IPS-18a (cell line): ENCODE measurements around the gene PTPRE.

Source experiments
- H3K27ac ChIP-seq: one replicate; pipeline ENCODE4 v1.5.1; 2013; ENCODE audit warnings: low read length
- H3K27me3 ChIP-seq: one replicate; pipeline ENCODE4 v1.6.1; 2013; ENCODE audit warnings: mild to moderate bottlenecking, low read length; ENCODE audit not compliant: control insufficient read depth, insufficient read depth
- H3K36me3 ChIP-seq: one replicate; pipeline ENCODE4 v1.6.1; 2013; ENCODE audit warnings: low read depth, low read length; ENCODE audit not compliant: control insufficient read depth
- H3K4me1 ChIP-seq: one replicate; pipeline ENCODE4 v1.6.1; 2013; ENCODE audit warnings: low read depth, low read length; ENCODE audit not compliant: control insufficient read depth
- H3K4me3 ChIP-seq: one replicate; pipeline ENCODE4 v1.5.1; 2013; ENCODE audit warnings: low read length
- H3K9ac ChIP-seq: one replicate; pipeline ENCODE4 v1.6.1; 2013; ENCODE audit warnings: mild to moderate bottlenecking, low read length, moderate library complexity
- H3K9me3 ChIP-seq: one replicate; pipeline ENCODE4 v1.6.1; 2013; ENCODE audit warnings: low read depth, low read length; ENCODE audit not compliant: control insufficient read depth

The PTPRE gene

GRCh38 chr10:127937915-127938463 is 31.1 kb downstream of the PTPRE start:
- peaks cover 5% of the 10 kb centered on the region for H3K4me1 ChIP-seq
- no peaks in the 10 kb centered on the region for H3K36me3 ChIP-seq
- H3K27me3 ChIP-seq = no peaks in the 10 kb centered on the region
- no peak overlapping the region for H3K27ac ChIP-seq
- no peak overlapping the region for H3K4me3 ChIP-seq
- no peaks in the 10 kb centered on the region for H3K9me3 ChIP-seq
- no peak overlapping the region for H3K9ac ChIP-seq

DNA sequence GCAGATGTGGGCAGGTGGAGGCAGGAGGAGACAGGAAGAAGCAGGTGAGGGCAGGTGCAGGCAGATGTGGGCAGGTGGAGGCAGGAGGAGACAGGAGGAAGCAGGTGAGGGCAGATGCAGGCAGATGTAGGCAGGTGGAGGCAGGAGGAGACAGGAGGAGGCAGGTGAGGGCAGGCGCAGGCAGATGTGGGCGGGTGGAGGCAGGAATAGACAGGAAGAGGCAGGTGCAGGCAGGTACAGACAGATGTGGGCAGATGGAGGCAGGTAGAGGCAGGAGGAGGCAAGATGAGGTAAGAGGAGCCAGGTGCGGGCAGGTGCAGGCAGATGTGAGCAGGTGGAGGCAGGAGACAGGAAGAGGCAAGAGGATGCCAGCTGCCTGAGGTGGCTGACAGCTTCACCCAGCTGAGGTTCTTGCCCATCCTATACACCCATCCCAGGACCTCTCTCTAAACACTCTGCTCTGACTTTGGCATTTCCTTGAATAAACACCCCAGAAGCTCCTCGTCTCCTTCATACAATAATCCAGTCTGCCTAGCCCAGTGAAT is 33.0 kb downstream of the PTPRE start:
- Histone ChIP-seq H3K9me3 (no peaks in the 10 kb centered on the region), H3K36me3 (no peaks in the 10 kb centered on the region), H3K4me3 (no peak overlapping the region), H3K9ac (no peak overlapping the region), H3K27me3 (no peaks in the 10 kb centered on the region), H3K4me1 (peaks cover 5% of the 10 kb centered on the region), H3K27ac (no peak overlapping the region)

DNA sequence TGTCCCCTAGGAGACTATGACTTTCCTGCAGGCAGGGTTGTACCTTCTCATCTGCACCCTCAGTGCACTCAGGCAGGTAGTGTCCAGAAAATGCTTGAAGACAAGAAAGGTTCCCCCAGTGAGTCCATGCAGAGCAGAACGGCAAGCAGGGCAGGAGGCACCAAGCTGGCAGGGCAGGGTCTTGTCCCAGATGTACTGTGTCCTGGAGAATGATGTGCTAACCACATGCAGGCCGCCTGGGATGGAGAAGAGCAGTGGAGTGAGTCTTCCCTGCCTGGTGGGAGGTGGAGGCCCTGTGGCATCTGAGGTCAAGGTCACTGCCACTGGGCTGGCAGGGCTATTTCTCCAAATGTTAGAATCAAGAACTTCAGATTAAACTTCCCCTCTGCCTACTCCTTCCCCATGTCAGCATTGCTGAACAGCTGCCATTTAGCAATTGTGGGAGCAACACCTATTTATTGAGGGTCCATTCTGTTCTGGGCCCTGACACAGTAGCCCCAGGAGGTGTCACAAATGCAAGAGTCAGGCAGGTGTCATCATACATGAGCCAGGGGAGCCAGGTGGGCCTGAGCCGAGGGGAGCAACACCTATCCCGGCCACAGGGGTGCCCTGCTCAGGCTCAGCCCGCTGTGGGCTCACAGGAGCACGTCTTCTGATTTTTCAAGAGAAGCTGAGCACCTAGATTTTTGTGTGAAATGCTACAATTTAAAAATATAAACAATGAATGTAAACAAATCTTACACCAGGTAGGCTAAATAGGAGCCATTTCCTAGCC is 34.1 kb downstream of the PTPRE start:
- no peak overlapping the region for H3K4me3 ChIP-seq
- peaks cover 5% of the 10 kb centered on the region for H3K4me1 ChIP-seq
- H3K36me3 ChIP-seq = no peaks in the 10 kb centered on the region
- no peaks in the 10 kb centered on the region for H3K9me3 ChIP-seq
- no peak overlapping the region for H3K9ac ChIP-seq
- no peak overlapping the region for H3K27ac ChIP-seq
- no peaks in the 10 kb centered on the region for H3K27me3 ChIP-seq

- no peaks in the 10 kb centered on the region for H3K4me1 ChIP-seq
- H3K9me3 ChIP-seq = no peaks in the 10 kb centered on the region
- no peak overlapping the region for H3K4me3 ChIP-seq
- H3K27ac ChIP-seq = no peak overlapping the region
- H3K27me3 ChIP-seq = no peaks in the 10 kb centered on the region
- H3K9ac ChIP-seq = no peak overlapping the region
- H3K36me3 ChIP-seq = no peaks in the 10 kb centered on the region
Measured at GRCh38 chr10:127942811-127943210, 35.9 kb downstream of the PTPRE start.

DNA sequence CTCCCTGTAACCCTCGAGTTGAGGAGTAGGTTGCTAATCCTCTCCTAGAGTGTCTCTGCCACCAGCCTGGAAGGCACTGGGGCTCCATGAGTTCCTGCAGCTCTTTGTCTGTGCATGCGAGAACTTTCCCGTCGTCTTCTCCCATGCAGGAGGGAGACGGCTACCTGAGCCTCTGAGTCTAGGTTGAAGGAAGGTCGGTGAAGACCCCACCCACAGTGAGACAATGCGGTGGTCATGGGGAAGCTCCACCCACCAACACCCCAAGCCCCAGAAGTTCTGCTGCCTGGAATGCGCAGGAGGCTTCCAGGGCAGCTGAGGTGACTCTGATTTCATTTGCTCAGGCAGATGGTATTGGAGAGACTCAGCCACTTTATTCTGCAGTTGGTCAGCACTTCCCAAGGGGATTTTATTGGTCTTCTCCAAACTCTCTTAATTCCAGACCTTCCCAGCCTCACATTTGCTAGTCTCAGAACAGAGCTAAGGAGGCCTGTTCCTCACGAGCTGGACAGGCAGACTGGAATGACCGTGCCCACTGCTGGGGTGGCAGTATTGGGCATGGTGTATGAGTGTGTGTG is 36.5 kb downstream of the PTPRE start:
- Histone ChIP-seq H3K9ac (no peak overlapping the region), H3K9me3 (no peaks in the 10 kb centered on the region), H3K4me3 (no peak overlapping the region), H3K36me3 (no peaks in the 10 kb centered on the region), H3K27me3 (no peaks in the 10 kb centered on the region), H3K4me1 (no peaks in the 10 kb centered on the region), H3K27ac (no peak overlapping the region)

DNA sequence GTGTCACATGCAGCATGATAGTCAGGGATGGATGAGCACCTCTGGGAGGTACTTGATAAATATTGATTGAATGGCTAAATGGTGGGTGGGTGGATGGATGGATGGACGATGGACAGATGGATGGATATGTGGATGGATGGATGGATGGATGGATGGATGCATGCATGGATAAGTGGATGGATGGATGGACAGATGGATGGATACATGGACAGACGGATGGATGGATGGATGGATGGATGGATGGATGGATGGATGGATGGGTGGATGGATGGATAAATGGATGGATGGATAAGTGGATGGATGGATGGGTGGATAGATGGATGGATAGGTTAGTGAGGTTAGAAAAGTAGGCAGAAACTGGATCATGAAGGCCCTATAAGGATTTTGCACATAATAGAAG is 37.4 kb downstream of the PTPRE start:
- H3K4me3 ChIP-seq = no peak overlapping the region
- H3K9me3 ChIP-seq = no peaks in the 10 kb centered on the region
- H3K27ac ChIP-seq = no peak overlapping the region
- H3K4me1 ChIP-seq = no peaks in the 10 kb centered on the region
- no peak overlapping the region for H3K9ac ChIP-seq
- no peaks in the 10 kb centered on the region for H3K27me3 ChIP-seq
- H3K36me3 ChIP-seq = no peaks in the 10 kb centered on the region

DNA sequence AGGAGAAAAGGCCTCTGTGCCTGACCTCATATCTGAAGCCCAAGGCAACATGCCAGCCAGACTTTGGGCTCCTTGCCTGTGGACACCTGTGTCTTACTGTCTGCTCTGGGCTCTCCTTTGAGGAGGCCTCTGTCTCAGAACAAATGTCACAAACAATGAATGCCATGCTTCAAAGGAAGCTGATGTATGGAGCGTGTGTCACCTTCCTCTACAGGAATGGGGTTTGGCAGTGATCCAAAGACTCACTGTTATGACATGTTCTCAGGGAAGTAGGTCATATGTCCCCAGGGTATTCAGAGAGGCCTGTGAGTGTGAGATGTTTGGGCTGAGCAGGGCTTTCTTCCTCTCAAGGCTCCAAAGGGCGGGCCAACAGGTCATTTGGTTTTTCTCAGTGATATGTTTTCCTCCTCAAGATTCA is 38.4 kb downstream of the PTPRE start:
- no peaks in the 10 kb centered on the region for H3K36me3 ChIP-seq
- H3K9ac ChIP-seq = no peak overlapping the region
- no peak overlapping the region for H3K4me3 ChIP-seq
- H3K9me3 ChIP-seq = no peaks in the 10 kb centered on the region
- no peaks in the 10 kb centered on the region for H3K4me1 ChIP-seq
- no peak overlapping the region for H3K27ac ChIP-seq
- no peaks in the 10 kb centered on the region for H3K27me3 ChIP-seq

DNA sequence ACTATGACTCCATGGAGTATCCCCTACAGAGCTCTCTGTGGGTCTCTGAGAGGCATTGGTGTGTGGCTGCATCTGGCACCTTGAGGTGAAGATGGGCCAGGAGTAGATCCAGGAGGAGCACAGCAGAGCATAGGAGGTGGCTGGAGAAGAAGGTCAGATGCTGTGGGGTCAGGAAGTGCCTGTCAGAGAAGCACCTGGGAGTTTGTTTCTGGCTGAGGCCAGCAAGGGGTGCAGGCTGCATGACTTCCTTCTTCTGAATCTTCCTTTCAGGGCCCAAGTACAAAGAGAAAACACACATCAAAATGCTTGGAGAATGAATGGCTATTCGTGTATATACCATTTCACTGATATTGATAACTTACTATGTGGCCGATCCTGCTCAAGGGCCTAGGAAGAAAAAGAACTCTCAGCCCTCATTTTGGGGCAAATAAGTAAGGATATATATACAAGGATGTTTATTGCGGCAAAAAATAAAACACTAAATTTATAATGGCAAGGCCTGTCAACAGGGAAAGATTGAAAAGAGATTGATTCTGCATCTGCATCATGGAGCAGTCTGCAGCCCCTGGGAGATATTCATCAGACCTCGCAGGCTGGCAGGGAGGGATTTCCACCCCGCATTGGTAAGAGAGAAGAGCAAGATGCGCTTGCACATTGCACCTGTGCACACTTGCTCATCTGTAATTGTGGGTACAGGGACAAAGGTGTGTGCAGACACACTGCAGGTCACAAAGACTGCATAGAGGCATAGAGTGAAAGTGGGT is 39.2 kb downstream of the PTPRE start:
- no peaks in the 10 kb centered on the region for H3K27me3 ChIP-seq
- no peaks in the 10 kb centered on the region for H3K4me1 ChIP-seq
- no peaks in the 10 kb centered on the region for H3K36me3 ChIP-seq
- no peak overlapping the region for H3K9ac ChIP-seq
- no peaks in the 10 kb centered on the region for H3K9me3 ChIP-seq
- H3K27ac ChIP-seq = no peak overlapping the region
- H3K4me3 ChIP-seq = no peak overlapping the region

DNA sequence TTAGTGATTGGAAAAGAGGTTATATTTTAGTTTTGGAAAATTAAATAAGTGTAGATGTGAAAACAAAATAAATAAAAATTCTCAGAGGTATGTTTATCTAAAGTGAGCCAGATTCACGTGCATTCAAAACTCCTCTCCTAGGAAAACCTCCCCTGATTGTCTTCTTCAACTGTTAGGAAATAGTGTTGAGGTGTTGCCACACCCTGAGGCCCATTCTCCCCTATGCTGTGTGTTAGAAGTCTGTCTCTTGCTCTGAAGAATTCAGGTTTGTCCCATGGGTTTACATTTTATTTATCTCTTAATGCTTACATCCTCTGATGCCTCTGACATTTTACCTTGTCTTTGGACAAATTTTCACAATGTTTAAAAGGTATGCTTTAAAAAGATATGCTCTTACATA is 40.3 kb downstream of the PTPRE start:
- no peaks in the 10 kb centered on the region for H3K27me3 ChIP-seq
- no peak overlapping the region for H3K27ac ChIP-seq
- H3K36me3 ChIP-seq = no peaks in the 10 kb centered on the region
- H3K9ac ChIP-seq = no peak overlapping the region
- no peaks in the 10 kb centered on the region for H3K4me1 ChIP-seq
- no peaks in the 10 kb centered on the region for H3K9me3 ChIP-seq
- H3K4me3 ChIP-seq = no peak overlapping the region

GRCh38 chr10:127948791-127949190 is 41.9 kb downstream of the PTPRE start:
- H3K4me1 ChIP-seq = no peaks in the 10 kb centered on the region
- no peak overlapping the region for H3K27ac ChIP-seq
- H3K9ac ChIP-seq = no peak overlapping the region
- no peaks in the 10 kb centered on the region for H3K9me3 ChIP-seq
- H3K36me3 ChIP-seq = no peaks in the 10 kb centered on the region
- H3K4me3 ChIP-seq = no peak overlapping the region
- no peaks in the 10 kb centered on the region for H3K27me3 ChIP-seq

GRCh38 chr10:127949831-127950230 is 42.9 kb downstream of the PTPRE start:
- H3K27ac ChIP-seq = no peak overlapping the region
- no peak overlapping the region for H3K9ac ChIP-seq
- H3K4me3 ChIP-seq = no peak overlapping the region
- no peaks in the 10 kb centered on the region for H3K9me3 ChIP-seq
- no peaks in the 10 kb centered on the region for H3K4me1 ChIP-seq
- H3K36me3 ChIP-seq = no peaks in the 10 kb centered on the region
- no peaks in the 10 kb centered on the region for H3K27me3 ChIP-seq
